Hepatocyte (in vitro differentiated cells): Measurements from ENCODE around the gene PRMT9. TPM values are rescaled to one million over a fixed set of nuclear protein-coding genes. Genes with fewer than 3 reads are reported as not detected.
A peak's percentile ranks its signal among the peaks of the same experiment; 100 is the strongest.

Experiments used
- DNase-seq: peaks from one replicate; pipeline ENCODE4 v3.0.0-alpha.2; 2016; ENCODE audit warnings: low spot score
- H2AFZ ChIP-seq: fragments of 200-600 bp; sonication (generic); 2 replicates; pipeline ENCODE4 v1.6.0; 2016; ENCODE audit warnings: antibody characterized with exemption, mild to moderate bottlenecking
- H3K27ac ChIP-seq: fragments of 200-600 bp; sonication (generic); 2 replicates; pipeline ENCODE4 v1.5.1; 2016; ENCODE audit warnings: mild to moderate bottlenecking
- H3K27me3 ChIP-seq: fragments of 200-600 bp; sonication (generic); 2 replicates; pipeline ENCODE4 v1.6.1; 2016
- H3K36me3 ChIP-seq: fragments of 200-600 bp; sonication (generic); replicated peaks from 2 replicates; pipeline ENCODE4 v1.5.1; 2016; ENCODE audit warnings: low read depth; ENCODE audit not compliant: insufficient read depth
- H3K4me1 ChIP-seq: fragments of 200-600 bp; sonication (generic); 2 replicates; pipeline ENCODE4 v1.5.1; 2016; ENCODE audit warnings: mild to moderate bottlenecking, moderate library complexity; ENCODE audit not compliant: insufficient read depth
- H3K4me2 ChIP-seq: fragments of 200-600 bp; sonication (generic); 2 replicates; pipeline ENCODE4 v1.6.0; 2016
- H3K4me3 ChIP-seq: fragments of 200-600 bp; sonication (generic); 2 replicates; pipeline ENCODE4 v1.5.1; 2016; ENCODE audit warnings: mild to moderate bottlenecking
- H3K79me2 ChIP-seq: fragments of 200-600 bp; sonication (generic); 2 replicates; pipeline ENCODE4 v1.6.0; 2017; ENCODE audit warnings: mild to moderate bottlenecking
- H3K9me2 ChIP-seq: fragments of 200-600 bp; sonication (generic); replicated peaks from 2 replicates; pipeline ENCODE4 v1.6.0; 2017; ENCODE audit warnings: mild to moderate bottlenecking; ENCODE audit not compliant: insufficient read depth
- H3K9me3 ChIP-seq: fragments of 200-600 bp; sonication (generic); 2 replicates; pipeline ENCODE4 v1.5.1; 2016; ENCODE audit warnings: low read depth, mild to moderate bottlenecking
- H4K20me1 ChIP-seq: fragments of 200-600 bp; sonication (generic); 2 replicates; pipeline ENCODE4 v1.6.0; 2016; ENCODE audit warnings: mild to moderate bottlenecking; ENCODE audit not compliant: insufficient read depth, poor library complexity, severe bottlenecking
- EZH2 ChIP-seq: fragments of 200-600 bp; sonication (generic); IDR thresholded peaks from 2 replicates; pipeline ENCODE4 v1.6.1; 2016; ENCODE audit warnings: antibody characterized with exemption, mild to moderate bottlenecking, borderline replicate concordance
- EZH2phosphoT487 ChIP-seq: fragments of 200-600 bp; sonication (generic); IDR thresholded peaks from one replicate; pipeline ENCODE4 v1.6.1; 2018; ENCODE audit warnings: antibody characterized with exemption, mild to moderate bottlenecking, low read depth, moderate library complexity; ENCODE audit not compliant: unreplicated experiment, severe bottlenecking
- WGBS: methylation state at CpG from one replicate; pipeline ENCODE4 v1.1.6; 2016; ENCODE audit warnings: low lambda C conversion rate; ENCODE audit errors: missing lambda C conversion rate; 5-methylcytosine and 5-hydroxymethylcytosine counted together
- polyA plus RNA-seq: library from polyadenylated mRNA; unstranded; fragments of >200 nt; fragmentation: Nextera tagmentation; extraction: Ambion mirVana; gene quantifications from 2 replicates; pipeline ENCODE4 v1.2.1, GENCODE V29; 2016
- total RNA-seq: library from RNA; depleted of rRNA; stranded (reverse); fragments of >200 nt; gene quantifications from 2 replicates; pipeline ENCODE4 v1.2.3, GENCODE V29; 2014
- TF ChIP-seq, protein P1 (sequence below): fragments of 200-600 bp; sonication (generic); IDR thresholded peaks from 2 replicates; pipeline ENCODE4 v1.5.1; 2016; ENCODE audit warnings: antibody characterized with exemption, mild to moderate bottlenecking; ENCODE audit not compliant: poor library complexity

Gene PRMT9
- total and polyA plus RNA-seq, 2 experiments from 2014 or later = 6.2 to 16.3 TPM

DNA sequence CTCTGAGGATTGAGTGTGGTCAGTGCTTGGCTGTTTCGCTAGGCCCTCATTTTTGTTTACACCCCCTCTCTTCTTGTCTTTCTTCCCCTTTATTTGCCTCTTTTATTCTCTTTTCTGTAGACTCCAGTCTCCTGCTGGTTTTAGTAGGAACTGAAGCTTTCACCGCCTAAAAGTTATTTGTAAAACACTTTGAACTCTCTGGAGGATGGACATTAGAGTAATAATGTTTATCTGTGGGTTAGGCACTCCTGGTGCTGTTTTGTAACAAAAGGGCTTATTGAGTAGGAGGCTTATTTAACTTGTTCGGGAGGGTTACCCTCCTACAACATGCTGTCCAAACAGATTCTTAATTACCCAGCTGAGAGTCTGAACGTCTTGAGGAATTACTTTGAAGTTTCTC is 46.4 kb upstream of the PRMT9 start:
- Histone ChIP-seq H3K27ac (peak overlapping the region; percentile 0), H2AFZ (no peak overlapping the region), H3K36me3 (no peaks in the 10 kb centered on the region), H3K9me2 (no peaks in the 10 kb centered on the region), H3K79me2 (peaks cover 28% of the 10 kb centered on the region), H3K27me3 (no peaks in the 10 kb centered on the region), H3K4me3 (no peak overlapping the region), H3K4me2 (peak overlapping the region; percentile 83), H3K9me3 (no peaks in the 10 kb centered on the region), H3K4me1 (peaks cover 23% of the 10 kb centered on the region), H4K20me1 (peaks cover 2% of the 10 kb centered on the region)
- WGBS = 35% methylated on average over 4 of the region's 4 CpGs
- DNase-seq = no peak
- TF ChIP-seq EZH2 = no peak
- TF ChIP-seq EZH2phosphoT487 = no peak
- TF ChIP-seq, protein P1, sequence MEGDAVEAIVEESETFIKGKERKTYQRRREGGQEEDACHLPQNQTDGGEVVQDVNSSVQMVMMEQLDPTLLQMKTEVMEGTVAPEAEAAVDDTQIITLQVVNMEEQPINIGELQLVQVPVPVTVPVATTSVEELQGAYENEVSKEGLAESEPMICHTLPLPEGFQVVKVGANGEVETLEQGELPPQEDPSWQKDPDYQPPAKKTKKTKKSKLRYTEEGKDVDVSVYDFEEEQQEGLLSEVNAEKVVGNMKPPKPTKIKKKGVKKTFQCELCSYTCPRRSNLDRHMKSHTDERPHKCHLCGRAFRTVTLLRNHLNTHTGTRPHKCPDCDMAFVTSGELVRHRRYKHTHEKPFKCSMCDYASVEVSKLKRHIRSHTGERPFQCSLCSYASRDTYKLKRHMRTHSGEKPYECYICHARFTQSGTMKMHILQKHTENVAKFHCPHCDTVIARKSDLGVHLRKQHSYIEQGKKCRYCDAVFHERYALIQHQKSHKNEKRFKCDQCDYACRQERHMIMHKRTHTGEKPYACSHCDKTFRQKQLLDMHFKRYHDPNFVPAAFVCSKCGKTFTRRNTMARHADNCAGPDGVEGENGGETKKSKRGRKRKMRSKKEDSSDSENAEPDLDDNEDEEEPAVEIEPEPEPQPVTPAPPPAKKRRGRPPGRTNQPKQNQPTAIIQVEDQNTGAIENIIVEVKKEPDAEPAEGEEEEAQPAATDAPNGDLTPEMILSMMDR = no peak

DNA sequence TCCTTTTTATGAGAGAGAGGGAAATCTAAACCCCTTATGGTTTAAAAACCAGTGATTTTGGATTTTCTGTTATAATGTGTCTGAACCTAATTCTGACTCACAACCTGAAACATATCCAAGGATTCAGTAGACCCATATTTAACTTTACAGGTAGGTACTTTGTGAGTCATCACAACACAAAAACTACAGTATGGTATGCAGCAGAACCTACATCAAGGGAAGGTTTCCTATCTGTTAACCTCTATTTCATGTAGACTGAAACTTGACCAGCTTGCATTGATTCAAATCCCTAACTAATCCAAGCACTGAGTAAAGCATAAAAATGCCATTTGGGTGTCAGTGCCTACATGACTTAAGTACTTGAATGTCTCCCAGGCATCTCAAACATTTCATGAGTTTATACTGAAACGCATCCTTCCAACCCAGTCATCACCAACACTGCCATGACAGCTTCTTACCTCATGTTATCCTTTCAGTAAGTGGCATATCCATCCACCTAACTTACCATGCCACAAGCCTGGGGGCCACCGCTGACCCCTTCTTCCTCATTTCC is 43.6 kb upstream of the PRMT9 start:
- peaks cover 15% of the 10 kb centered on the region for H3K4me1 ChIP-seq
- H3K36me3 ChIP-seq = no peaks in the 10 kb centered on the region
- H3K4me3 ChIP-seq = no peak overlapping the region
- H3K4me2 ChIP-seq = no peak overlapping the region
- no peak for DNase-seq
- H3K9me2 ChIP-seq = no peaks in the 10 kb centered on the region
- no peak for TF ChIP-seq EZH2
- no peak for TF ChIP-seq EZH2phosphoT487
- no peaks in the 10 kb centered on the region for H3K27me3 ChIP-seq
- WGBS = 73% methylated on average over 2 of the region's 2 CpGs
- H4K20me1 ChIP-seq = no peaks in the 10 kb centered on the region
- no peaks in the 10 kb centered on the region for H3K9me3 ChIP-seq
- H2AFZ ChIP-seq = no peak overlapping the region
- peaks cover under 1% of the 10 kb centered on the region for H3K79me2 ChIP-seq
- H3K27ac ChIP-seq = no peak overlapping the region

DNA sequence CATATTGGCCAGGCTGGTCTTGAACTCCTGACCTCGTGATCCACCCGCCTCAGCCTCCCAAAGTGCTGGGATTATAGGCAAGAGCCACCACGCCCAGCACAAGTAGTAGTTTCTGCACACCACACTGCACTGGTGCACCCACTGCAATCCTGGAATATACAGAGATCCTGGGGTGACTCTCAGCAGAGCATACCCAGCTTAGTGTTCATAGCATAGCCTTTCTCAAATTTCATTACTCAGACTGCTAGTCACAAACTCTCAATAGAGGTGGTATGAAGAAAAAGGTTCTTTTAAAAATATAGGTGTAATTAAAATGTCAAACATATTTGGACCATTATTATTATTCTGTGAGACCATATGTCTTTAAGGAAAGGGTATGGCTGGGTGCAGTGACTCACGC is 41.7 kb upstream of the PRMT9 start:
- 88% methylated on average over 4 of the region's 4 CpGs for whole genome bisulfite sequencing
- peaks cover 10% of the 10 kb centered on the region for H3K4me1 ChIP-seq

More for the DNA sequence above, 41.7 kb upstream of the PRMT9 start:
- TF ChIP-seq EZH2 (no peak), EZH2phosphoT487 (no peak)
- TF ChIP-seq, protein P1 = no peak
- H3K79me2 ChIP-seq = no peaks in the 10 kb centered on the region
- H3K4me2 ChIP-seq = no peak overlapping the region
- H3K4me3 ChIP-seq = no peak overlapping the region
- no peaks in the 10 kb centered on the region for H3K9me2 ChIP-seq
- no peaks in the 10 kb centered on the region for H3K9me3 ChIP-seq
- no peak overlapping the region for H3K27ac ChIP-seq
- DNase-seq = no peak
- H2AFZ ChIP-seq = no peak overlapping the region
- no peaks in the 10 kb centered on the region for H3K36me3 ChIP-seq
- H4K20me1 ChIP-seq = no peaks in the 10 kb centered on the region
- no peaks in the 10 kb centered on the region for H3K27me3 ChIP-seq
